Fibroblast of skin of right biceps (primary cell): ENCODE data around the gene VWC2.

Experiments
- DNase-seq: peaks from one replicate; pipeline ENCODE4 v3.0.0-alpha.2; 2013

VWC2 gene

DNA sequence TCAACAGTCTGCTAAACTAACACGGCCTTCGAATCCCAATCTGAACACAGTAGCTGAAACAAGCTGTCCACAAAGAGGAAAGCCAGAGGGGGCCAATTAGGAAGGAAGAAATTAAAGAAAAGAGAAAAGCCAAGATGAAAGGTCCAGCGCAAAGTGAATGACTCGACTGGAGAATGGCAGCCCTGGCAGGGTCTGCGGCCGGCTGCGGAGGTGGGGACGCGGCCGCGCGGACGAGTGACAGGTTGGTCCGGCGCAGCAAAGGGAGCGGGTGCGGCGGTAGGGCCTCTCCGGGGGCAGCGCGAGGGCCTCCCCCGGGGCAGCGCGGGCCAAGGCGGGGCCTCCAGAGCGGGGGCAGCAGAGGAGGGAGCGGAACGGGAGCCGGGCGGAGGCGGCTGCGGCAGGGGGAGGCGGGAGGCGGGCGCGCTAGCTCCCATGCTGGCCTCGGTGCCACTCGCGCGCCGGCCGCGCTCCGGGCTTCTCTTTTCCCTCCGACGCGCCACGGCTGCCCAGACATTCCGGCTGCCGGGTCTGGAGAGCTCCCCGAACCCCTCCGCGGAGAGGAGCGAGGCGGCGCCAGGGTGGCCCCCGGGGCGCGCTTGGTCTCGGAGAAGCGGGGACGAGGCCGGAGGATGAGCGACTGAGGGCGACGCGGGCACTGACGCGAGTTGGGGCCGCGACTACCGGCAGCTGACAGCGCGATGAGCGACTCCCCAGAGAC lies at the start of gene VWC2:
VWC2 (plus strand) TSS at position 421 of the 718 bp plus-strand sequence. CDS start 1,798 bp downstream, outside the sequence.
- DNase-seq, result no peak

DNA sequence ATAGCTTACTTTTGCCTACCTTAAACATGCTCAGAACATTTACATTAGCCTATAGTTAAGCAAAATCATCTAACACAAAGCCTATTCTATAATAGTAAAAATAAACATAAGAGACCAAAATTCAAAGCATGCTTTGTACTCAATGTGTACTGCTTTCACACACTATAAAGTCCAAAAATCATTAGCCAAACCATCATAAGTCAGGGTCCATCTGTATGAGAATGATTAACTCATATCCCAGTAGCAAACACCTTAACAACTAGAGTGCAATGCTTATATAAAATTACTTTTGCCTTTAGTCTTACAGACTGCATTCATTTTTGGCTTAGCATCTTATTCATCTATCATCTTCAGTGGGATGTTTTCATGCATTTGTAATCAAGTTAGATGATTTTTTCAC lies 49.4 kb upstream of the VWC2 start:
- DNase-seq, result no peak

DNA sequence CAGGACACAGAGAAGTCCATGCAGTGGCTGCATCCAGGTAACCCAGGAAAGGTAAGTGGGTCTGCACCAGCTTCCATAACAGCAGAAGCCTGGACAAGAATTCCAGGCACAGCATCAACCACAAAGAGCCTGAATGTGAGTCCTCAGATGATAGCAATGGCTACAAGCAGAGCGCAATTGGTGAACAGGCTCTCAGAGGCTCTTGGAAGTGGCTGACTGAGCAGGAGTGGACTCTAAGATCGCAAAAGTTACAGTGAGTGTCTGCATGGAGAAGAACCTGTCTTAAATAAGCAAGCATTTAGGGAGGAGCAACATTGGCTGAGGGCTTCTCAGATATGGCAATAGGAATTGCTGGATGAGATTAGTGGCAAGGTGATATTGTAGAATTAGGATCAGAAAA lies 41.6 kb upstream of the VWC2 start:
- no peak for DNase-seq

DNA sequence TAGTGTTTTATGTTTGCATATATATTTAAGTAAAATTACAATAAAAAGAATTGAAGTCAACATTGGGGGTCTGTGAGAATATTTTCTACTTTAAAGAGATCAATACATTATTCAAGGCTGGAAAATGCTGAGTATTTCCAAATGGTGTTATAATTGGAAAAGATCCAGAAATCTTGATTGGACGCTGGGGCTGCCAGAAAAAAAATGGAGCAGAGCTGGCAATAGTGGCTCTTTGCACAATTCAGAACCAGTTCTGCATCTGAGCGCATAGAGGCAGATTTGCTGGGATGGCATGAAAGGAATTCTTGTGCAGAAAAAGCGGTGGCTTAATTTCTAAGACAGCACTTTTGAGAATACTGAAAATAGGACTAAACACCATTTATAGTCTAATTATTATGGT lies 10.8 kb upstream of the VWC2 start:
- DNase-seq, result no peak

DNA sequence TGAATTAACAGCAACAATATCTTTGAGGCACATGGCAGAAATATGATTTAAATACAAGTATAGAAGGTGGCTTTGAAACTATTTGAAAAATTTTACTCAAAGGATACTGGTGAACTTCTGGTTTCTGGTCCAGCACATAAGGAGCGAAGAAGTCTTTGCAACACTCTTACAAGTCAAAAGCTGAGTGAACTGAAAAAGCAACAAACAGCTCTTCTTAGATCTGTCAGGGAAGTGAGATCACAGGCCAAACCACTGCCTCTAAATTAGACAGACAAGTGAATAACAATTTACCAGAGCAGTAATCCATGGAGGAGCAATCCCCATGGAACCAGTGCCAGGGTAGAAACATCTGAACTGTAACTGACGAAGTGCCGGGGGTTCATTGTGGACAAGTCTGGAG lies 9.6 kb upstream of the VWC2 start:
- DNase-seq, result no peak

DNA sequence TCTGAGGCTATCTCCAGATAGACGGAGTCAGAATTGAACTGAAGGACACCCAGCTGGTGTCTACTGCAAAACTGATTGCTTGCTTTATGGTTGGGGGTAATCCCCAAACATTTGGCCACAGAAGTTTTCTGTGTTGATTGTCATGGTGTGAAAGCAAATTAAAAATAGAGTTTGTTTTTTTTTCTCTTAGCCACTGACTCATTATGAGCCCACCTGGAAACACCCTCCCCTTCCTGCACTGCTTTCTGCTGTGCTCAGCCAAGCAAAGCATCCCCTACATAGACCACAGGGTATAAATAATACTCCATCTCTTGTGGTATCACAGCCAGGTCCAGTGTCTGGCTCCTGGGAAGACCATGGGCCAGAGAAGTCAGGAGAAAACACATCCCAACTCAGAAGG lies 6.5 kb upstream of the VWC2 start:
- no peak for DNase-seq

DNA sequence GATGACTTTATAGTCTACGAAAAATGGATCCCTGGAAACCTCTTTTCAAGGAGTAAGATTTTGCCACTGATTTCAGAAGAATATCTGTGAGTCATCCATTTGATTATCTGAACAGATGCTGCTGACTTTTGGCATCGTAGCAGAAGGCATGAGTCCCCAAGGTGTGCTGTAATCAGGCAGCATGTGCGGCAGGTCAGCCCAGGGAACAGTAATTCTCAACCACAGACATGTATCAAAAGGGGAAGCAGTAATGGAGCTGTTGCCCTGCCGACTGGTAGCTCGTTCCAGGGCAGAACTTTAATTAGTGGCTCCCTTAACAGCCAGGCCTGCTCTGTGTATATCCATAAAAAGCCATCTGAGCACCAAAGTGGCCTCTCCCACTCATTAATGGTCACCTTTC lies 5.7 kb upstream of the VWC2 start:
- no peak for DNase-seq

DNA sequence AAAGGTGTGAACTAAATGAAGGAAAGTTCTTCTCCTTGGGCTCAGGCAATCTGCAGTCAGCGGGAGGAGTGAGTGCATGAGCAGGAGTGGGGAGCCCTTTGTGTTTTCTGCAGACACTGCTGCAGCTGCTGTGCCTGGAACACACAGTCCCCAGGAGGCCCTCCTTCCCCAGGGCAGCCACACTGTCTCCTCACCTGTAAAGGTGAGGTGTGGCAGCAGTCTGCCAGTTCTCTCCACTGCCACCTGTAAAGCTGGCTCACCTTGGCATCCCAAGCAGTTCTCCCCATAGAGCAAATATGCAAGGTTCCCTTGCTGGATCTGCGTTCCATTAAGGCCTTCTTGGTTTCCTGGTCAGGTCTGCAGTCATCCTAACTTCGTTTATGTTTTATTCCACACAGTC lies 5.2 kb upstream of the VWC2 start:
- no peak for DNase-seq

DNA sequence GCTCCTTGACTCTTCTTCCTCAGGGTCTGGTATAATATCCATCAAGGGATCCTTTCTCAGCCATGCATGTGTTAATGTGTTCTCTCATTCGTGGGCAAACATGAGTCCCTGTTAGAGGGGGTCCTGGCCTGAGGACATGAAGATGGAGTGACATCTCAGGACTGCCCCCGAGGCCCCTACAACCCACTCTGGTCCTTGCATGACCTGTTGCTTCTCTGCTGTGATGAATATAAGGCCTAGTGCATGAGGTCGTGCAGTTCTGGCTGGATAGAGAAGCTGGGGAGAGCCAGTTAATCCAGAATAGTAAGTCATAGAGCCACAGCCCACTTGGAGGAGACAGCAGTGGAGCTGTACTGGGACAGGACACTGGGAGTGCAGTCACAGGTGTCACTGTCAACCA lies 4.6 kb upstream of the VWC2 start:
- no peak for DNase-seq

DNA sequence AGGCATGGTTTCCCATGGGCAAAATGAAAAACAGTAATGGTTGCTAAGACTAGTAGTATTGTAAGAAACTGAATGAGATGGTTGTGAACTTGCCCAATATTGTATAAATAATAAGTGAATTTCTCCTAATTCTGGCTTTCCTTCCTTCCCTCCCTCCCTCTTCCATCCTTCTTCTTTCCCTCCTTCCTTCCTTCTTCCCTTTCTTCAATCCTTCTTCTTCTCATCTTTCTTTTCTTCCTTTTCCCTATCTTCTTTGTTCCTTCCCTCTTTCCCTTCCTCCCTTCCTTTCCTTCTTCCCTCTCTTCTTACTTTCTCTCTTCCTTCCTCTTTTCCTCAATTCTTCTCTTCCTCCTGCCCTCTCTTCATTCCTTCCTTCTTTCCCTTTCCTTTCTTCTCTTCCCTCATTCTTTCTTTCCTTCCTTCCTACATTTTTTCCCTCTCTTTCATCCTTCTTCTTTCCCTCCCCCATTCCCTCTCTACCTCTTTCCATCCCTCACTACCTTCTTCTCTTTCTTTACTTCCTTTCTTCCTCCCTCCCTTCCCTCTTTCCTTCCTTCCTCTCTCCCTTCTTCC lies 4.1 kb upstream of the VWC2 start:
- no peak for DNase-seq

DNA sequence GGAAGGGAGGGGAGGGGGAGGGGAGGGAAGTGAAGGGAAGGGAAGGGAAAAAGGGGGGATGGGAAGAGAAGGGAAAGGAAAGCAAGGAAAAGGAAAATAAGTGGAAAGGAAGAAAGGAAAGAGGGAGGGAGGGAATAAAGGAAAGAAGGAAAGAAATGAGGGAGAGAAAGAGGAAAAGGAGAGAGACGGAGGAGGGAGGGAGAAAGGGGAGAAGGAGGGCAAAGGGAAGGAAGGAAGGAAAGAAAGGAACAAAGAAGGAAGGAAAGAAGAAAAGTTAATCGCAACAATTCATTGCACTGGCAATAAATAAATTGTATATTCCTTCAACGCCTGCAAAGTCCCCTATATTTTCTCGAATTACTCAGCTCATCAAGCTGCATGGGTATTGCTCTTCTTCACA lies 2.6 kb upstream of the VWC2 start:
- DNase-seq, result no peak

DNA sequence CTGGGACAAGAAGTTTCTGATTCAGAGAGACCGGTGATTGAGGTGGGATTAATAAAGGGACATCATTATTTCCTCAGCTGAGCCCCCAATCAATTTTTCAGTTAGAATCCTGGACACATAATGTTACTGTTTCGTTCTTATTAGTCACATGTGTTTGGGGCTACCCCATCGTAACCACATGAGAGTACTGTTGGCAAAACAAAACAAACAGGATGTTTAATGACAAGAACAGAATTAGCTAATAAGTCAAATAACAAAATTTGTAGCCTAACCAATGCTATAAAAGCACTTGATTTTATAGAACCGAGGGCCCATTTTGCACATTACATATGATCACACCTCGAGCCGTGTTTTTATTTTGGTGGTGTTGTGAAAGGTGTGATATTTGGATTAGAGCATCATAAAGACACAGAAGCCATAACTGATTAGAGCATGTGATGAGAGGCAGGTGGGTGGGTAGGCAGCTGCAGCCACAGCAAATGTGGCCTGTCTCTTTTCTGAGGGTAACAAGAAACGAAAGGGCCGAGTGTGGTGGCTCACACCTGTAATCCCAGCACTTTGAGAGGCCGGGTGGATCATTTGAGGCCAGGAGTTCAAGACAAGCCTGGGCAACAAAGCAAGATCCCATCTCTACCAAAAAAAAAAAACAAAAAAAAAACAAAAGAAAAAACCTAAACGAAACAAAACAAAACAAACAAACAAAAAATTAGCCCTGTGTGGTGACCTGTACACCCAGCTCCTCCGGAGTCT lies 1.8 kb upstream of the VWC2 start:
- DNase-seq, result no peak

DNA sequence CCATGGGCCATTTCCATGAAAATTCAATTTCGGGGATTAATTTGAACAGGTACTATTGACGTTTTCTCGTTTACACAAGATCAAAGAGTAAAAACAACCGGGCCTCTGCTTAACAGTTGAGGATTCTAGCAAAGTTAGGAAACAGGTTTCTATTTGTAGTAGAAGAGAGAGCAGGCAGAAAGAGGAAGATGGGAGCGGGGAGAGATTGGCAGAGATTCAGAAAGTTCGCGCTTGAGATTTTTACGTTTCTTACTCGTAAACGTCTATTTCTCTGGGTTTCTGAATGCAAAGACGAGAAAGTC lies 571 bp upstream of the VWC2 start:
- DNase-seq, result no peak

DNA sequence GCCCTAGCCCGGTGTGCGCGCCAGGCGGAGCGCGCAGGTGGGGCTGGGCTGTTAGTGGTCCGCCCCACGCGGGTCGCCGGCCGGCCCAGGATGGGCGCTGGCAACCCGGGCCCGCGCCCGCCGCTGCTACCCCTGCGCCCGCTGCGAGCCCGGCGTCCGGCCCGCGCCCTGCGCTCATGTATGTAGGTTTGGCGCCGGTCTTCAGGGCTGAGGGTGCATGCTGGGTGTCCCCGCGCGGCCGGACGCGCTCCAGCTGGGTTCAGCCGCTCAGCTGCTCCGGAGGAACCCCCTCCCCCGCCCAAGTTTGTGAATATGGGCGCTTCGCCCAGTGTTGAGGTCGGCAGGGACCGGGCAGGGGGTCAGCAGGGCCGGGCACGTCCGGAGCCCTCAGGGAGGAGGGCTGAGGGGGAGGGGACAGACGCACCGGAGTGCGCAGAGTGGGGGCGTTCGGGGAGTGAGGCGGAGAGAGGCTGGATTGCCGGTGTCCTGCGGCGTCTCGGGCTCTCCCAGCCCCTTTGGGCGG lies 559 bp downstream of the VWC2 start:
- no peak for DNase-seq

DNA sequence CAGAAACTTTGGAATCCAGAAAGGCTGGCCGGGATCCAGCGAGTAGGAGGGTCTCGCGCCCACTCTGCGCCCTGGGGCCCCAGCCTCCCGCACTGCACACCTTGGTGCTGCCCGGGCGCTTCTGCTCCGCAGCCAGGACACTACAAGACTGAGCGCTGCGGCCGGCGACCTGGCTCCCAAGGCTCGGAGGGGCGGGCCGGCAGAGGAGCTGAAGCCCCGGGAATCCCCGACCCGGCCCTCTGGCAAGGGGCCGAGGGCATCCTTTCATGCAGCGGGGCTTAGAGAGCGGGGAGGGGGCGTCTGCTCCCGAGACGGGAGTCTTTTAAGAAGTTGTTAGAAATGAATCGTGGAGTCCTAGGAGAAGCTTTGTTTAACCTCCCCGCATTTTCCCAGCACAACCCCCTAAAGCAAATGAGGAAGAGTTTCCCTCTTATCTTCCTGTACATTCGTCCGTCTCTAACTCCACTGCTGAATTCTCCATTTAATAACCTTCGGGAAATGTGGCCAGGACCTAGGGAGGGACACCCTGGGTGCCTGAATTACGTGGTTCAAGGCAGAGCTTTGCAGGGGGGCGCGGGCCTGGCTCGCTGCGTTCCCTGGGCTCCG lies 1.1 kb downstream of the VWC2 start:
- no peak for DNase-seq

DNA sequence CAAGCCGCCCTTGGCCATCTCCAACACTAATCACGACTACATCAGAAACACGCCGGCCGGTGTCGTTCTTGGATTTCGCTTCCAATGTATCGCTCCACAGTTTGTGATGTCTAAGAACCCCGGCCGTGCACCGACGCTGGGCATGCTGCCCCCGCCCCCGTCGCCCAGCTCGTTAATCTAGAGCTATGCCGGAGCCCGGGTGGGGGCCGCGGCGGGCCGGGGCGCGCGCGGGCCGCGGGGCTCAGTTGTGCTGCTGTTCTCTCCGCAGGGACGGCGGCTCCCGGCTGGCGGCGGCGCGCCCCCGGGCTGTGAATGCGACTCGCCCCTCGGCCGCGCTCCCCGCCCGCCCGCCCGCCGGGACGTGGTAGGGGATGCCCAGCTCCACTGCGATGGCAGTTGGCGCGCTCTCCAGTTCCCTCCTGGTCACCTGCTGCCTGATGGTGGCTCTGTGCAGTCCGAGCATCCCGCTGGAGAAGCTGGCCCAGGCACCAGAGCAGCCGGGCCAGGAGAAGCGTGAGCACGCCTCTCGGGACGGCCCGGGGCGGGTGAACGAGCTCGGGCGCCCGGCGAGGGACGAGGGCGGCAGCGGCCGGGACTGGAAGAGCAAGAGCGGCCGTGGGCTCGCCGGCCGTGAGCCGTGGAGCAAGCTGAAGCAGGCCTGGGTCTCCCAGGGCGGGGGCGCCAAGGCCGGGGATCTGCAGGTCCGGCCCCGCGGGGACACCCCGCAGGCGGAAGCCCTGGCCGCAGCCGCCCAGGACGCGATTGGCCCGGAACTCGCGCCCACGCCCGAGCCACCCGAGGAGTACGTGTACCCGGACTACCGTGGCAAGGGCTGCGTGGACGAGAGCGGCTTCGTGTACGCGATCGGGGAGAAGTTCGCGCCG lies 1.9 kb downstream of the VWC2 start:
- DNase-seq, result no peak

DNA sequence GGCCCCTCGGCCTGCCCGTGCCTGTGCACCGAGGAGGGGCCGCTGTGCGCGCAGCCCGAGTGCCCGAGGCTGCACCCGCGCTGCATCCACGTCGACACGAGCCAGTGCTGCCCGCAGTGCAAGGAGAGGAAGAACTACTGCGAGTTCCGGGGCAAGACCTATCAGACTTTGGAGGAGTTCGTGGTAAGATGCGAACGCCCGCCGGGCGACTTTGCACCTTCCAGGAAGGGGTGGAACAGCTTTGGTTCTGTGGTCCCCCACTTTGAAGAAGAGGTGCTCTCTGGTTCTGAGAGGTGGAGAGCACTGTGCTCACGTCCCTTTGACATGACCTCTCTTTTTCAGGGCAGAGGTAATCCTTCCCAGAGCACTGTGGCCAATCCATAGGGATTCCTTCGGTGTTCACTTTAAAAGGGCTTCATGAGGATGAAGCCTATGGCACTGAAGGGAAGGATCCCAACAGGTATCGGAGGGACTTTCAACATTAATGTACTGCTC lies 2.6 kb downstream of the VWC2 start:
- no peak for DNase-seq

DNA sequence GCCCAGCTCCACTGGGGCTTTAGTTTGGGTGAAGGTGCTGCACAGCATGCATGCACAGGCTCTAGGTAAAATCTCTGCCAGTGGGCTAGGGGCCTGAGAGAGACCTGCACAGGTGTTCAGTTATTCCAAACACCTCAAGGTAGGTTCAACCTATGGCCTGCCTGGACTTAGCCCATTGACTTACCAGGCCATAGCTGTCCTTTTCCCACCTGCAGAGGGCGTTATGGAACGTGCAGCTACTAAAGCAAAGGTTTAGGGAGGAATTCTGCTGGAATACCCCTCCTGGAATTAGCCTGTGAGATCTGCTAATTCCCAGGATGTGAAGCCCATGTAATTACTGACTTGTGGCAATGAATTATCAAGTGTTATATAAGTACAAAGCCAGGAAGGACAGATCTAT lies 3.6 kb downstream of the VWC2 start:
- no peak for DNase-seq

DNA sequence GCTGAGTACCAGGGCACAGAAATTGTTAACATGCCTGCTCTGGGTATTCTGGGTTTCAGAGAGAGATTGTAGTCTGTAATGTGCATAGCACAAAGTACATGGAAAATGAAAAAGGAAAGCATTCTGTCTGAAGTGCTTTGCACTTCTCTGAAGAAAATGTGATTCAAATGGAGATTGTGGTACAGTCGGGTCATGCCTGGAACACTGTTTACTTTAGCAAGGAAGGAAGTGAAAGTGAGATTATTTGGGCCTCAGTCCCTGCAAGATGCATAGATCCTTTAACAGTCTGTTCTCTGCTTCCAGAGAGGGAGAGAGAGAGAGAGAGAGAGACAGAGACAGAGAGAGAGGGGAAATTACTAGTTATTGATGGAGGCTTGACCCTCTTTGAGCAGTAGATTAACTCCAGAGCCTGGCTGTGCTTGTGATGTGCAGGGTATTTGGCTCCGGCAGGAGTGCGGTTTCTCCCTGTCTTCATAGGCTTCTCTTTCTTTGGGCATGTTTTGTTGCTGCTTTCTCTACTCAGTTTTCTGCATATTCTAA lies 5.4 kb downstream of the VWC2 start:
- no peak for DNase-seq

DNA sequence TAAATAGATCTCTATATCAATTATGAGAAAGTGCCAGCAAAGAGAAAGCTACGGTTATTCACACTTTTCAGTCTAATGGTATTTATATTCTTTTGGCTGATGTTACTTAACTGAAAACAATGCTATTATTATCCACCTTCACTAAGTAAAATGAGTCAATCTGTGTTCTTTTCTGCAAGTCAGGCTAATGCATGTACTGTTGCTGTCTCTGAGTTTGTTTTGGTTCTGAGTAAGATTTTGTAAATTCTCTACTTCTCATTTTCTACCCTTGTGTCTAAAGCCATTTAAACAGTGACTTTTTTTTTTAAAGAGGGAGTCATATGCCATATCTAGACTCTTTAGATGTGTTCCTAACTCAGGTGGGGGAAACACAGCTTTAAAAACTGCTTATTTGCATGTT lies 7.5 kb downstream of the VWC2 start:
- no peak for DNase-seq

DNA sequence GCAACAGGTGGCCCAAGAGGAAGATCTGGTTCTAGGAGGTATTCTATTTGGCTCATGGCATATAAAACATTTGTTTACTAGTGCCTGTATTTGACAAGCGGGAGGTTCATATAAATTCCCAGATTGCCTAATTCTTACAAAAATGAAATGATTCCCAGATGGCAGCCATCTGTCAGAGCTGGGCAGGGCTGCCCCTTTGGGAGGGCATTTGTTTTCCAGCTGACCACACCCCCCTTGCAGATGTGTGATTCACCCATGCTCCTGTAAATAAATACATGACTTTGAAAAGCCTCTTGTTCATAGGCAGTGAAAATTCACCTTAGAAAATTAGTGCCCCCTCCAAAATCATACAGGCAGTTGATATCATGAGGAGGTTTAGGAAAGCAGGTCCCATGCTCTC lies 8.6 kb downstream of the VWC2 start:
- DNase-seq, result no peak

DNA sequence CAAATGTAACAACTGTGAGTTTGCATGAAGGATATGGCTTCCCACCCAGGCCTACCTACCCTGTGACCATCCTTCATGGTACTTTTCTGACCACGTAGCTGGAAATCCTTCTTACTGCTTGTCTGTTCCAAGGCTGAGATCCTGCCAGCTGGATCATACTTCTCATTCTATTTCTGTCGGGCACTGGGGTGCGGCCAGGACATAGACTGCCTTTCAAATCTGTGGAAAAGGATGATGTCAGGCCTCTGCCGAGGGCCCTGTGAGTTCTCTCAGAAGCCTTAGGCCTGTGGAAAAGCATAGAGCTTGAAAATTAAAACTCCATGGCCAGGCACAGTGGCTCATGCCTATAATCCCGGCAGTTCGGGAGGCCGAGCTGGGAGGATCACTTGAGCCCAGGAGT lies 10.0 kb downstream of the VWC2 start:
- no peak for DNase-seq
